GM18511 (cell line): ENCODE measurements around the gene USP30.

ENCODE experiments used
- ATAC-seq: cut with Tn5 transposase; IDR thresholded peaks from one replicate; pipeline ENCODE4 v1.9.1; 2021; ENCODE audit warnings: mild to moderate bottlenecking, moderate library complexity; ENCODE audit not compliant: unreplicated experiment

Gene USP30

GRCh38 chr12:109052097-109052413 is 321 bp upstream of the USP30 start:
- no peak for ATAC-seq

GRCh38 chr12:109053382-109054123 is 1.2 kb downstream of the USP30 start:
- ATAC-seq = peak; percentile 50

GRCh38 chr12:109054124-109054513 is 1.7 kb downstream of the USP30 start:
- ATAC-seq = peak; percentile 3

GRCh38 chr12:109054520-109054919 is 2.1 kb downstream of the USP30 start:
- no peak for ATAC-seq

- ATAC-seq = no peak
Measured at GRCh38 chr12:109056891-109057290, 4.5 kb downstream of the USP30 start.

- ATAC-seq = no peak
Measured at GRCh38 chr12:109057376-109057775, 5.0 kb downstream of the USP30 start.

- no peak for ATAC-seq
Measured at GRCh38 chr12:109058773-109059172, 6.4 kb downstream of the USP30 start.

GRCh38 chr12:109064143-109064542 is 11.8 kb downstream of the USP30 start:
- no peak for ATAC-seq

GRCh38 chr12:109065154-109065852 is 12.9 kb downstream of the USP30 start:
- no peak for ATAC-seq

GRCh38 chr12:109065853-109066193 is 13.4 kb downstream of the USP30 start:
- ATAC-seq = no peak

GRCh38 chr12:109069307-109070271 is 17.2 kb downstream of the USP30 start:
- ATAC-seq = no peak

- ATAC-seq = no peak
Measured at GRCh38 chr12:109074866-109075265, 22.5 kb downstream of the USP30 start.

GRCh38 chr12:109082751-109083150 is 30.4 kb downstream of the USP30 start:
- no peak for ATAC-seq

GRCh38 chr12:109084425-109084824 is 32.0 kb downstream of the USP30 start:
- no peak for ATAC-seq

GRCh38 chr12:109085590-109085989 is 33.2 kb downstream of the USP30 start:
- no peak for ATAC-seq

GRCh38 chr12:109087250-109087649 is 34.9 kb downstream of the USP30 start:
- ATAC-seq = no peak

- ATAC-seq = no peak
Measured at GRCh38 chr12:109088818-109089217, 36.4 kb downstream of the USP30 start.

- ATAC-seq = no peak
Measured at GRCh38 chr12:109089683-109090082, 37.3 kb downstream of the USP30 start.

- ATAC-seq = no peak
Measured at GRCh38 chr12:109092497-109093021, 40.2 kb downstream of the USP30 start.

- ATAC-seq = peak; percentile 67
Measured at GRCh38 chr12:109093022-109093918, 40.9 kb downstream of the USP30 start, which contains the start of gene ALKBH2. Gene ALKBH2 (minus strand): TSS chr12:109093472. CDS start chr12:109092786, 686 bp downstream.
